RWPE2 (cell line): ENCODE results near the gene KIF16B.

Experiments used
- ATAC-seq: fragments of 200-7000 bp; cut with Tn5 transposase; 3 replicates; pipeline ENCODE4 v1.9.1; 2021; ENCODE audit warnings: low read depth
- DNase-seq: peaks from one replicate; pipeline ENCODE4 v3.0.0-alpha.2; 2020; ENCODE audit warnings: low spot score
- H3K27ac ChIP-seq: fragments of 450-650 bp; 2 replicates; pipeline ENCODE4 v1.5.1; 2017; ENCODE audit warnings: mild to moderate bottlenecking; ENCODE audit not compliant: poor library complexity, severe bottlenecking
- H3K27me3 ChIP-seq: fragments of 250-450 bp; sonication (Bioruptor Pico); 2 replicates; pipeline ENCODE4 v1.5.1; 2021; ENCODE audit warnings: mild to moderate bottlenecking, moderate library complexity; ENCODE audit not compliant: insufficient read depth, poor library complexity, severe bottlenecking
- H3K36me3 ChIP-seq: fragments of 250-450 bp; sonication (Bioruptor Pico); 2 replicates; pipeline ENCODE4 v1.5.1; 2020; ENCODE audit warnings: low read depth, mild to moderate bottlenecking, moderate library complexity
- H3K4me1 ChIP-seq: fragments of 250-450 bp; sonication (Bioruptor Pico); 2 replicates; pipeline ENCODE4 v1.5.1; 2021; ENCODE audit warnings: mild to moderate bottlenecking, moderate library complexity; ENCODE audit not compliant: insufficient read depth, poor library complexity, severe bottlenecking
- H3K4me3 ChIP-seq: fragments of 250-450 bp; sonication (Bioruptor Pico); 2 replicates; pipeline ENCODE4 v1.5.1; 2021; ENCODE audit warnings: mild to moderate bottlenecking, moderate library complexity; ENCODE audit not compliant: severe bottlenecking
- H3K9me3 ChIP-seq: fragments of 250-450 bp; sonication (Bioruptor Pico); 2 replicates; pipeline ENCODE4 v1.5.1; 2021; ENCODE audit warnings: mild to moderate bottlenecking, moderate library complexity; ENCODE audit not compliant: severe bottlenecking
- CTCF ChIP-seq: fragments of 450-650 bp; IDR thresholded peaks from one replicate; pipeline ENCODE4 v1.5.1; 2017; ENCODE audit warnings: mild to moderate bottlenecking, moderate library complexity; ENCODE audit not compliant: poor library complexity, severe bottlenecking

Gene KIF16B

GRCh38 chr20:16419138-16419715 lies 154.0 kb downstream of the KIF16B start:
- DNase-seq (no peak), ATAC-seq (peak; percentile 84)
- Histone ChIP-seq H3K36me3 (no peaks in the 10 kb centered on the region), H3K4me1 (peaks cover 14% of the 10 kb centered on the region), H3K9me3 (no peaks in the 10 kb centered on the region), H3K4me3 (no peak overlapping the region), H3K27me3 (no peaks in the 10 kb centered on the region), H3K27ac (no peak overlapping the region)
- no peak for TF ChIP-seq CTCF

- Histone ChIP-seq H3K27me3 (no peaks in the 10 kb centered on the region), H3K36me3 (no peaks in the 10 kb centered on the region), H3K4me1 (peaks cover 14% of the 10 kb centered on the region), H3K27ac (no peak overlapping the region), H3K9me3 (no peaks in the 10 kb centered on the region), H3K4me3 (no peak overlapping the region)
- TF ChIP-seq CTCF, result no peak
- no peak for ATAC-seq
- no peak for DNase-seq
These were observed 154.6 kb downstream of the KIF16B start for GRCh38 chr20:16418616-16419015.

- Histone ChIP-seq H3K27ac (no peak overlapping the region), H3K4me1 (peaks cover 14% of the 10 kb centered on the region), H3K9me3 (no peaks in the 10 kb centered on the region), H3K36me3 (no peaks in the 10 kb centered on the region), H3K4me3 (no peak overlapping the region), H3K27me3 (no peaks in the 10 kb centered on the region)
- ATAC-seq (no peak), DNase-seq (no peak)
- no peak for TF ChIP-seq CTCF
These were observed 156.2 kb downstream of the KIF16B start for GRCh38 chr20:16417001-16417400.

GRCh38 chr20:16415071-16416053 lies 157.9 kb downstream of the KIF16B start:
- no peaks in the 10 kb centered on the region for H3K36me3 ChIP-seq

More at GRCh38 chr20:16415071-16416053, 157.9 kb downstream of the KIF16B start:
- Histone ChIP-seq H3K9me3 (no peaks in the 10 kb centered on the region), H3K4me1 (peaks cover 14% of the 10 kb centered on the region), H3K4me3 (no peak overlapping the region), H3K27ac (peak overlapping the region; percentile 15), H3K27me3 (no peaks in the 10 kb centered on the region)
- DNase-seq, result no peak
- ATAC-seq, result peak; percentile 78
- TF ChIP-seq CTCF, result no peak
